ENCODE results near the gene CPXM1.

Gene CPXM1

DNA sequence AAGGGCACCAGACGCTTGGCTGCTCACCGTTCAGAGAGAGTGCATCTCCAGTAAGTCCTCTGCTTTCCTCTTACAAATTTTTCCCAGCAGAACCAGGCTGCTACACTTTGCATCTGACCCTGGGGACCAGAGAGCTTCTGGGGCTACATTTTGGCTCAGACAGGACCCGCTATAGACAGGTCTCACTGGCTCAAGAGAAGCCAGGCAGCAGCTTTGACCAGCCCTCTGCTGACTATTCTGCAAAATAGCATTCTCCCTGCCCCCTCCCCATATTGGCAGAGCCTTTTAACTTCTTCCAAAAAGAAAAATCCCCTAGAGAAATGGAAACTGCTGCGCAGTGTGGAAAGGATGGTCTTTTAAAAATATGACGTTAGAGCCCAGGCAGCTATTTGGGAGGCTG lies 37.2 kb downstream of the CPXM1 start:
- H3K4me3 ChIP-seq (ENCODE audit: low read length), result no peak overlapping the region
- TF ChIP-seq, protein P1, sequence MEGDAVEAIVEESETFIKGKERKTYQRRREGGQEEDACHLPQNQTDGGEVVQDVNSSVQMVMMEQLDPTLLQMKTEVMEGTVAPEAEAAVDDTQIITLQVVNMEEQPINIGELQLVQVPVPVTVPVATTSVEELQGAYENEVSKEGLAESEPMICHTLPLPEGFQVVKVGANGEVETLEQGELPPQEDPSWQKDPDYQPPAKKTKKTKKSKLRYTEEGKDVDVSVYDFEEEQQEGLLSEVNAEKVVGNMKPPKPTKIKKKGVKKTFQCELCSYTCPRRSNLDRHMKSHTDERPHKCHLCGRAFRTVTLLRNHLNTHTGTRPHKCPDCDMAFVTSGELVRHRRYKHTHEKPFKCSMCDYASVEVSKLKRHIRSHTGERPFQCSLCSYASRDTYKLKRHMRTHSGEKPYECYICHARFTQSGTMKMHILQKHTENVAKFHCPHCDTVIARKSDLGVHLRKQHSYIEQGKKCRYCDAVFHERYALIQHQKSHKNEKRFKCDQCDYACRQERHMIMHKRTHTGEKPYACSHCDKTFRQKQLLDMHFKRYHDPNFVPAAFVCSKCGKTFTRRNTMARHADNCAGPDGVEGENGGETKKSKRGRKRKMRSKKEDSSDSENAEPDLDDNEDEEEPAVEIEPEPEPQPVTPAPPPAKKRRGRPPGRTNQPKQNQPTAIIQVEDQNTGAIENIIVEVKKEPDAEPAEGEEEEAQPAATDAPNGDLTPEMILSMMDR (conservative IDR thresholded peaks at IDR 0.05; ENCODE audit: low read depth, low read length), result no peak
- DNase-seq (ENCODE audit: low read depth), result no peak

DNA sequence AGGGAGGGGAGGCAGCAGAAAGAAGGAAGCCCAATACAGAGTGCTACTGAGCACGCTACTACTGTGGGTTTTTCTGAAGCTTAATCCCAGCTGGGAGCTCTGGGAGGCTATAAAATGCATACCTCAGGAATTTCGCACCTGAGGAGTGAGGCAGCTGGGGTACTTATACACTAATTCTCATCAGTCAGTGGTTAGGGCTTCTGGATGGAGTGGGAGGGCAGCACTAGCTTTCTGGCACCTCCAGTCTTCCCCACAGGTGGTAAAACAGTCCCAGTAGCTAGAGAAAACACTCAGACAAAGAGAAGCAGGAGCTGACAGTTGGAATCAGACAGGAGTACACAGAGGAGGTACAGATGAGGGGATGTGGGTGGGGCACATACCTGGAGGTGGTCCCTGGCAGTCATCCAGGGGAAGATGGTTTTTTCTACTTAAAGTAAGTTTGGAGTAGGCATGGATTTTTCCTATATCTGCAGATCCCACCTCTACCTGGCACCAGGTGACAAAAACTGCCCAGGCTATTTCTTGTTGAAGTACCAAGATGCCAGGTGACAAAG lies 37.8 kb downstream of the CPXM1 start:
- no peak overlapping the region for H3K4me3 ChIP-seq (ENCODE audit: low read length)
- TF ChIP-seq, protein P1 (conservative IDR thresholded peaks at IDR 0.05; ENCODE audit: low read depth, low read length), result no peak
- DNase-seq (ENCODE audit: low read depth), result no peak

GRCh38 chr20:2761885-2762284 lies 38.5 kb downstream of the CPXM1 start:
- no peak overlapping the region for H3K4me3 ChIP-seq (ENCODE audit: low read length)
- DNase-seq (ENCODE audit: low read depth), result no peak
- TF ChIP-seq, protein P1 (conservative IDR thresholded peaks at IDR 0.05; ENCODE audit: low read depth, low read length), result no peak

DNA sequence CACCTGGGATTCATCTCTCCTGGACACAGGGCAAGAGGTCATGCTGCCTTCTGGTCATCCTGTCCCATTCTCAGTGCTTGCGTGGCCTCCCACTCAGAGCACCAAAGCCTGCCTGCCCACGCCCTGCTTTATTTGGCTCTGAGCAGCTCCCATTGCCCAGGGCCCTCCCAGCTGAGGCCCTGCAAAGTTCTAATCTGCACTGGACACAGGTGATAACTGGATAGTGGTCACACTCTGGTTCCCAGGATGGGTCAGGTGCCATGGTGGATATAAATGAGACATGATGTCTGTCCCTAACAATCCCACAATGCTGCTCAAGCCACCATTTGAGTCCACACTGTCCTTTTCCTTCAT lies 39.5 kb downstream of the CPXM1 start:
- TF ChIP-seq, protein P1 (conservative IDR thresholded peaks at IDR 0.05; ENCODE audit: low read depth, low read length), result no peak
- no peak overlapping the region for H3K4me3 ChIP-seq (ENCODE audit: low read length)
- no peak for DNase-seq (ENCODE audit: low read depth)

GRCh38 chr20:2760297-2760951 lies 40.0 kb downstream of the CPXM1 start:
- no peak overlapping the region for H3K4me3 ChIP-seq (ENCODE audit: low read length)
- TF ChIP-seq, protein P1 (conservative IDR thresholded peaks at IDR 0.05; ENCODE audit: low read depth, low read length), result no peak
- DNase-seq (ENCODE audit: low read depth), result no peak

GRCh38 chr20:2759603-2760296 lies 40.7 kb downstream of the CPXM1 start:
- DNase-seq (ENCODE audit: low read depth), result no peak
- no peak overlapping the region for H3K4me3 ChIP-seq (ENCODE audit: low read length)
- TF ChIP-seq, protein P1 (conservative IDR thresholded peaks at IDR 0.05; ENCODE audit: low read depth, low read length), result no peak

DNA sequence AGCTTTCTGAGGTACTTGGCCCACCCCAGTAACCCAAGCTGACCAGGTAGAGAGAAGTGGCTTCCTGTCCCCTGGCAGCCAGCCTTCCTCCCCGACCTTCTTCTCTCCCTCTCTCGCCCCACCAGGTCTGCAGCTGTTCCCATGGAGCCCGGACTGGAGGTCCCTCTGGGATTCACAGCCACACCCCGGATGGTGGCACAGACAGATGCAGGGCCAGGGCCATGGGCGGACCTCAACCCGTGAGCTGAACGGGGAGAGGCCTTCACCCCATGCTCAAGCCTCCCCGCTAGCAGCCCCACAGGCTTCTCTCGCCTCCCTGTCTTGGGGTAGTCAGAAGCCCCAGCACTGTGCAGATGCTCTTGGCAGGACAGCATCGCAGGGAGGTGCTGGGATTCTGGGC lies 41.3 kb downstream of the CPXM1 start:
- TF ChIP-seq, protein P1 (conservative IDR thresholded peaks at IDR 0.05; ENCODE audit: low read depth, low read length), result no peak
- H3K4me3 ChIP-seq (ENCODE audit: low read length), result no peak overlapping the region
- no peak for DNase-seq (ENCODE audit: low read depth)
